HEK293 (cell line): ENCODE results near the gene PNMA8A.

ENCODE experiments used
- CTCF ChIA-PET: fragments of 350-600 bp; formaldehyde crosslinking; extraction: SDS; loops from one replicate; lab custom pipeline; 2021; ENCODE audit warnings: antibody characterized with exemption; lab: Yijun Ruan, JAX
- POLR2A ChIA-PET: fragments of 300-600 bp; formaldehyde crosslinking; extraction: SDS; loops from one replicate; lab custom pipeline; 2020; ENCODE audit warnings: antibody characterized with exemption, inconsistent platforms; lab: Yijun Ruan, JAX
- H3K27ac ChIP-seq: fragments of 200-500 bp; sonication (Bioruptor generic); 2 replicates; pipeline ENCODE4 v1.5.1; 2014; ENCODE audit warnings: low read depth, low read length, control low read depth, inconsistent platforms; ENCODE audit errors: extremely low read depth
- H3K36me3 ChIP-seq, 2 experiments: fragments of 200-500 bp in 1 of 2; sonication (Bioruptor generic) in 1 of 2; 1 replicate in 1 of 2; 2 replicates in 1 of 2; pipeline ENCODE4 v1.5.1; 2014 to 2017; ENCODE audit warnings: inconsistent platforms in 2 of 2, low read length in 2 of 2; ENCODE audit not compliant: control insufficient read depth in 2 of 2, insufficient read depth in 1 of 2
- H3K4me1 ChIP-seq: fragments of 200-500 bp; sonication (Bioruptor generic); 2 replicates; pipeline ENCODE4 v1.5.1; 2014; ENCODE audit warnings: mild to moderate bottlenecking, low read length, inconsistent platforms; ENCODE audit not compliant: control insufficient read depth, insufficient read depth
- H3K4me3 ChIP-seq: 2 replicates; pipeline ENCODE4 v1.5.1; 2011; ENCODE audit warnings: low read depth, mild to moderate bottlenecking, control low read depth, low read length, moderate library complexity
- H3K9me3 ChIP-seq: fragments of 200-500 bp; sonication (Bioruptor generic); 2 replicates; pipeline ENCODE4 v1.5.1; 2014; ENCODE audit warnings: low read depth, low read length, inconsistent platforms; ENCODE audit not compliant: control insufficient read depth, insufficient read depth
- GLIS2 ChIP-seq: fragments of 450-650 bp; formaldehyde crosslinking; IDR thresholded peaks from 2 replicates; pipeline ENCODE4 v1.5.1; 2016; ENCODE audit warnings: missing biosample characterization, missing genetic modification characterization
- HOXA7 ChIP-seq: sonication (generic); formaldehyde crosslinking; IDR thresholded peaks from 2 replicates; pipeline ENCODE4 v1.8.1; 2022; ENCODE audit warnings: missing genetic modification reagents, borderline replicate concordance
- HOXD13 ChIP-seq: sonication (generic); formaldehyde crosslinking; IDR thresholded peaks from 2 replicates; pipeline ENCODE4 v1.8.0; 2022; ENCODE audit warnings: missing genetic modification reagents, borderline replicate concordance
- SETDB1 ChIP-seq: IDR thresholded peaks from one replicate; pipeline ENCODE4 v1.6.1; 2017; ENCODE audit warnings: mild to moderate bottlenecking, low read length, moderate library complexity, mixed read lengths; ENCODE audit not compliant: insufficient read length
- TCF7L2 ChIP-seq: IDR thresholded peaks from 2 replicates; pipeline ENCODE4 v1.6.1; 2011; ENCODE audit warnings: low read depth, mild to moderate bottlenecking, inconsistent platforms, low read length, moderate library complexity, borderline replicate concordance
- WT1 ChIP-seq: fragments of 450-650 bp; formaldehyde crosslinking; IDR thresholded peaks from 2 replicates; pipeline ENCODE4 v1.5.1; 2016; ENCODE audit warnings: missing biosample characterization, missing genetic modification characterization
- ZBTB21 ChIP-seq: fragments of 450-650 bp; formaldehyde crosslinking; IDR thresholded peaks from 2 replicates; pipeline ENCODE4 v1.5.1; 2017; ENCODE audit warnings: missing biosample characterization, missing genetic modification characterization
- ZNF10 ChIP-seq: fragments of 450-650 bp; formaldehyde crosslinking; IDR thresholded peaks from 2 replicates; pipeline ENCODE4 v1.5.1; 2017; ENCODE audit warnings: missing biosample characterization, missing genetic modification characterization
- ZNF202 ChIP-seq: fragments of 450-650 bp; formaldehyde crosslinking; IDR thresholded peaks from 2 replicates; pipeline ENCODE4 v1.5.1; 2016; ENCODE audit warnings: missing biosample characterization, missing genetic modification characterization, borderline replicate concordance
- ZNF223 ChIP-seq: fragments of 450-650 bp; formaldehyde crosslinking; IDR thresholded peaks from 2 replicates; pipeline ENCODE4 v1.5.1; 2016; ENCODE audit warnings: missing biosample characterization, missing genetic modification characterization
- ZNF24 ChIP-seq: fragments of 450-650 bp; formaldehyde crosslinking; IDR thresholded peaks from 2 replicates; pipeline ENCODE4 v1.5.1; 2016; ENCODE audit warnings: missing biosample characterization, missing genetic modification characterization
- ZNF544 ChIP-seq: fragments of 450-650 bp; formaldehyde crosslinking; IDR thresholded peaks from 2 replicates; pipeline ENCODE4 v1.5.0; 2017; ENCODE audit warnings: missing biosample characterization, missing genetic modification characterization
- ZNF549 ChIP-seq: fragments of 450-650 bp; IDR thresholded peaks from 2 replicates; pipeline ENCODE4 v1.5.1; 2018; ENCODE audit warnings: missing biosample characterization, missing genetic modification characterization, mild to moderate bottlenecking, inconsistent platforms, moderate library complexity
- ZNF558 ChIP-seq: fragments of 450-650 bp; formaldehyde crosslinking; IDR thresholded peaks from 2 replicates; pipeline ENCODE4 v1.5.1; 2016; ENCODE audit warnings: missing biosample characterization, missing genetic modification characterization
- ZNF560 ChIP-seq: fragments of 450-650 bp; formaldehyde crosslinking; IDR thresholded peaks from 2 replicates; pipeline ENCODE4 v1.5.1; 2017; ENCODE audit warnings: missing biosample characterization, missing genetic modification characterization, borderline replicate concordance
- ZNF585B ChIP-seq: fragments of 450-650 bp; formaldehyde crosslinking; IDR thresholded peaks from 2 replicates; pipeline ENCODE4 v1.5.1; 2016; ENCODE audit warnings: missing biosample characterization, missing genetic modification characterization
- ZNF629 ChIP-seq: fragments of 450-650 bp; formaldehyde crosslinking; IDR thresholded peaks from 2 replicates; pipeline ENCODE4 v1.5.1; 2017; ENCODE audit warnings: missing biosample characterization, missing genetic modification characterization
- ZNF660 ChIP-seq: fragments of 450-650 bp; IDR thresholded peaks from 2 replicates; pipeline ENCODE4 v1.5.1; 2018; ENCODE audit warnings: missing biosample characterization, mild to moderate bottlenecking, missing genetic modification characterization
- ZNF747 ChIP-seq: fragments of 450-650 bp; formaldehyde crosslinking; IDR thresholded peaks from 2 replicates; pipeline ENCODE4 v1.5.1; 2016; ENCODE audit warnings: missing biosample characterization, missing genetic modification characterization
- TF ChIP-seq, protein P1 (sequence below): fragments of 450-650 bp; formaldehyde crosslinking; conservative IDR thresholded peaks from 2 replicates; pipeline ENCODE4 v1.5.1; 2016; ENCODE audit warnings: low read depth, missing biosample characterization, missing genetic modification characterization
- TF ChIP-seq, protein P2 (sequence below): IDR thresholded peaks from 2 replicates; pipeline ENCODE4 v1.6.1; 2011; ENCODE audit warnings: mild to moderate bottlenecking, low read depth, low read length, borderline replicate concordance
- TF ChIP-seq, protein P3 (sequence below): fragments of 450-650 bp; formaldehyde crosslinking; IDR thresholded peaks from 2 replicates; pipeline ENCODE4 v1.5.1; 2017; ENCODE audit warnings: missing biosample characterization, missing genetic modification characterization
- TF ChIP-seq, protein P4 (sequence below): fragments of 450-650 bp; formaldehyde crosslinking; conservative IDR thresholded peaks from 2 replicates; pipeline ENCODE4 v1.5.1; 2016; ENCODE audit warnings: low read depth, missing biosample characterization, missing genetic modification characterization

The PNMA8A gene

DNA sequence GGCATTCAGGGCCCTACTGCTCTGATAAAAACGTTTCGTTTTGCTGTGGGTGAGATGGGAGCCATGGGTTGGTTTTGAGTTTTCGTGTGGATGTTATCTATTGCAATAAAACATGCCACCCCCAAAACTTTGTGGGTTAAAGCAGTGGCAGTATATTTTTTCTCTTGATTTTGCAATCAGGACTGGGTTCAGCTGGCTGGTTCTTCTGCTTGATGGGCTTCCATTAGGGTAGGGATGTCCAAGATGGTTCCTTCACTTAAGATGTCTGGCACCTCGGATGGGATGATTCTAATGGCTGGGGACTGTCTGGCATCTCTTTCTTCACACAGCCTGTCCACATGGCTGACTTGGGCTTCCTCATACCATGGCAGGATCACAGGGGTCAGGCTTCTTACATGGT, 39.9 kb upstream of the PNMA8A start:
- H3K36me3 ChIP-seq, result no peaks in the 10 kb centered on the region
- CTCF ChIA-PET, result interaction anchor here (0.6 to 6.2 kb wide), 12 partner anchors 11 to 483 kb away, joined by 3 to 65 read pairs (median 6); no protein-coding TSS in a partner anchor
- POLR2A ChIA-PET, result no interaction called here
- H3K9me3 ChIP-seq, result no peaks in the 10 kb centered on the region
- TF ChIP-seq ZNF629 (tag by site-specific recombination) (no peak), SETDB1 (peak; percentile 57), ZNF560 (tag by site-specific recombination) (no peak), ZNF660 (tag by site-specific recombination) (no peak)
- TF ChIP-seq, protein P1, sequence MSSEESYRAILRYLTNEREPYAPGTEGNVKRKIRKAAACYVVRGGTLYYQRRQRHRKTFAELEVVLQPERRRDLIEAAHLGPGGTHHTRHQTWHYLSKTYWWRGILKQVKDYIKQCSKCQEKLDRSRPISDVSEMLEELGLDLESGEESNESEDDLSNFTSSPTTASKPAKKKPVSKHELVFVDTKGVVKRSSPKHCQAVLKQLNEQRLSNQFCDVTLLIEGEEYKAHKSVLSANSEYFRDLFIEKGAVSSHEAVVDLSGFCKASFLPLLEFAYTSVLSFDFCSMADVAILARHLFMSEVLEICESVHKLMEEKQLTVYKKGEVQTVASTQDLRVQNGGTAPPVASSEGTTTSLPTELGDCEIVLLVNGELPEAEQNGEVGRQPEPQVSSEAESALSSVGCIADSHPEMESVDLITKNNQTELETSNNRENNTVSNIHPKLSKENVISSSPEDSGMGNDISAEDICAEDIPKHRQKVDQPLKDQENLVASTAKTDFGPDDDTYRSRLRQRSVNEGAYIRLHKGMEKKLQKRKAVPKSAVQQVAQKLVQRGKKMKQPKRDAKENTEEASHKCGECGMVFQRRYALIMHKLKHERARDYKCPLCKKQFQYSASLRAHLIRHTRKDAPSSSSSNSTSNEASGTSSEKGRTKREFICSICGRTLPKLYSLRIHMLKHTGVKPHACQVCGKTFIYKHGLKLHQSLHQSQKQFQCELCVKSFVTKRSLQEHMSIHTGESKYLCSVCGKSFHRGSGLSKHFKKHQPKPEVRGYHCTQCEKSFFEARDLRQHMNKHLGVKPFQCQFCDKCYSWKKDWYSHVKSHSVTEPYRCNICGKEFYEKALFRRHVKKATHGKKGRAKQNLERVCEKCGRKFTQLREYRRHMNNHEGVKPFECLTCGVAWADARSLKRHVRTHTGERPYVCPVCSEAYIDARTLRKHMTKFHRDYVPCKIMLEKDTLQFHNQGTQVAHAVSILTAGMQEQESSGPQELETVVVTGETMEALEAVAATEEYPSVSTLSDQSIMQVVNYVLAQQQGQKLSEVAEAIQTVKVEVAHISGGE, result no peak
- no peaks in the 10 kb centered on the region for H3K4me1 ChIP-seq
- no peak overlapping the region for H3K4me3 ChIP-seq
- no peak overlapping the region for H3K27ac ChIP-seq

DNA sequence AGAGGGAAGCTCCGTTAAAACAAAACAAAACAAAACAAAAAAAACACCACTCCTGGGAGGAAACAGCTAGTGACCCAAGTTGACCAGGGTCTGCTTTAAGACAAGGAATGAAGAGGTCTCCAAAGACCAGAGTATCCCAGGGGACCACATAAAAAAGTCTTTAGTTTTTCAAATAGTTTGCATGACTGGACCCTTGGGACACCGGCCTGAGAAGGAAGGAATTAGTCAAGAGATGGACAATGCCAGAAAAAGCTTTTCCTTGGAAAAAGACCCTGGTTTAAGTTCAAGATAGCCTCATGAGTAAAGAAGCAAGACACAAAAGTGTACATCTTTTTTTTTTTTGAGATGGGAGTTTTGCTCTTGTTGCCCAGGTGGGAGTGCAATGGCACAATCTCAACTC, 36.8 kb upstream of the PNMA8A start:
- TF ChIP-seq, protein P2, sequence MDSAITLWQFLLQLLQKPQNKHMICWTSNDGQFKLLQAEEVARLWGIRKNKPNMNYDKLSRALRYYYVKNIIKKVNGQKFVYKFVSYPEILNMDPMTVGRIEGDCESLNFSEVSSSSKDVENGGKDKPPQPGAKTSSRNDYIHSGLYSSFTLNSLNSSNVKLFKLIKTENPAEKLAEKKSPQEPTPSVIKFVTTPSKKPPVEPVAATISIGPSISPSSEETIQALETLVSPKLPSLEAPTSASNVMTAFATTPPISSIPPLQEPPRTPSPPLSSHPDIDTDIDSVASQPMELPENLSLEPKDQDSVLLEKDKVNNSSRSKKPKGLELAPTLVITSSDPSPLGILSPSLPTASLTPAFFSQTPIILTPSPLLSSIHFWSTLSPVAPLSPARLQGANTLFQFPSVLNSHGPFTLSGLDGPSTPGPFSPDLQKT, result no peak
- TF ChIP-seq HOXD13 (CRISPR knock-in tag) (no peak), ZNF202 (tag by site-specific recombination) (no peak), ZNF223 (no peak), HOXA7 (CRISPR knock-in tag) (no peak), ZNF660 (tag by site-specific recombination) (no peak), ZNF747 (tag by site-specific recombination) (no peak), ZNF558 (tag by site-specific recombination) (no peak), GLIS2 (no peak), ZNF549 (tag by site-specific recombination) (no peak), WT1 (tag by site-specific recombination) (no peak), ZNF544 (tag by site-specific recombination) (no peak), ZNF24 (tag by site-specific recombination) (no peak), TCF7L2 (no peak), ZNF10 (tag by site-specific recombination) (no peak), ZNF585B (tag by site-specific recombination) (no peak), ZBTB21 (no peak)
- TF ChIP-seq, protein P3, sequence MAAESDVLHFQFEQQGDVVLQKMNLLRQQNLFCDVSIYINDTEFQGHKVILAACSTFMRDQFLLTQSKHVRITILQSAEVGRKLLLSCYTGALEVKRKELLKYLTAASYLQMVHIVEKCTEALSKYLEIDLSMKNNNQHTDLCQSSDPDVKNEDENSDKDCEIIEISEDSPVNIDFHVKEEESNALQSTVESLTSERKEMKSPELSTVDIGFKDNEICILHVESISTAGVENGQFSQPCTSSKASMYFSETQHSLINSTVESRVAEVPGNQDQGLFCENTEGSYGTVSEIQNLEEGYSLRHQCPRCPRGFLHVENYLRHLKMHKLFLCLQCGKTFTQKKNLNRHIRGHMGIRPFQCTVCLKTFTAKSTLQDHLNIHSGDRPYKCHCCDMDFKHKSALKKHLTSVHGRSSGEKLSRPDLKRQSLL, result no peak
- TF ChIP-seq, protein P4, sequence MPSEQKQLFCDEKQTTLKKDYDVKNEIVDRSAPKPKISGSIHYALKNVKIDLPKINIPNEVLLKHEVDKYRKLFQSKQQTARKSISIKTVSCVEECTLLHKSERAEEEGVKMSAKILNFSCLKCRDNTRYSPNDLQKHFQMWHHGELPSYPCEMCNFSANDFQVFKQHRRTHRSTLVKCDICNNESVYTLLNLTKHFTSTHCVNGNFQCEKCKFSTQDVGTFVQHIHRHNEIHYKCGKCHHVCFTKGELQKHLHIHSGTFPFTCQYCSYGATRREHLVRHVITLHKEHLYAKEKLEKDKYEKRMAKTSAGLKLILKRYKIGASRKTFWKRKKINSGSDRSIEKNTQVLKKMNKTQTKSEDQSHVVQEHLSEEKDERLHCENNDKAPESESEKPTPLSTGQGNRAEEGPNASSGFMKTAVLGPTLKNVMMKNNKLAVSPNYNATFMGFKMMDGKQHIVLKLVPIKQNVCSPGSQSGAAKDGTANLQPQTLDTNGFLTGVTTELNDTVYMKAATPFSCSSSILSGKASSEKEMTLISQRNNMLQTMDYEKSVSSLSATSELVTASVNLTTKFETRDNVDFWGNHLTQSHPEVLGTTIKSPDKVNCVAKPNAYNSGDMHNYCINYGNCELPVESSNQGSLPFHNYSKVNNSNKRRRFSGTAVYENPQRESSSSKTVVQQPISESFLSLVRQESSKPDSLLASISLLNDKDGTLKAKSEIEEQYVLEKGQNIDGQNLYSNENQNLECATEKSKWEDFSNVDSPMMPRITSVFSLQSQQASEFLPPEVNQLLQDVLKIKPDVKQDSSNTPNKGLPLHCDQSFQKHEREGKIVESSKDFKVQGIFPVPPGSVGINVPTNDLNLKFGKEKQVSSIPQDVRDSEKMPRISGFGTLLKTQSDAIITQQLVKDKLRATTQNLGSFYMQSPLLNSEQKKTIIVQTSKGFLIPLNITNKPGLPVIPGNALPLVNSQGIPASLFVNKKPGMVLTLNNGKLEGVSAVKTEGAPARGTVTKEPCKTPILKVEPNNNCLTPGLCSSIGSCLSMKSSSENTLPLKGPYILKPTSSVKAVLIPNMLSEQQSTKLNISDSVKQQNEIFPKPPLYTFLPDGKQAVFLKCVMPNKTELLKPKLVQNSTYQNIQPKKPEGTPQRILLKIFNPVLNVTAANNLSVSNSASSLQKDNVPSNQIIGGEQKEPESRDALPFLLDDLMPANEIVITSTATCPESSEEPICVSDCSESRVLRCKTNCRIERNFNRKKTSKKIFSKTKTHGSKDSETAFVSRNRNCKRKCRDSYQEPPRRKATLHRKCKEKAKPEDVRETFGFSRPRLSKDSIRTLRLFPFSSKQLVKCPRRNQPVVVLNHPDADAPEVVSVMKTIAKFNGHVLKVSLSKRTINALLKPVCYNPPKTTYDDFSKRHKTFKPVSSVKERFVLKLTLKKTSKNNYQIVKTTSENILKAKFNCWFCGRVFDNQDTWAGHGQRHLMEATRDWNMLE (tag by site-specific recombination), result no peak
- TF ChIP-seq, all 188 proteins: peak for 0
- Histone ChIP-seq H3K36me3 (no peaks in the 10 kb centered on the region), H3K27ac (no peak overlapping the region), H3K4me3 (no peak overlapping the region), H3K9me3 (no peaks in the 10 kb centered on the region), H3K4me1 (no peaks in the 10 kb centered on the region)
- POLR2A ChIA-PET, result no interaction called here
- CTCF ChIA-PET, result interaction anchor here (0.6 to 2.4 kb wide), 17 partner anchors 9 to 1069 kb away, joined by 3 to 21 read pairs (median 4); no protein-coding TSS in a partner anchor
